ENCODE results near the gene CLC. TPM values are rescaled to one million over a fixed set of nuclear protein-coding genes. Genes with fewer than 3 reads are reported as not detected.
A peak's percentile ranks its signal among the peaks of the same experiment; 100 is the strongest.
"Not testable (repeated sequence)": the region's sequence is repeated elsewhere in the genome, so short reads cannot be mapped to it uniquely, and the experiment has no call there.

The CLC gene
- total RNA-seq, 1 experiment from 2014 or later = not detected

GRCh38 chr19:39768334-39768733 is 30.5 kb upstream of the CLC start:
- intact Hi-C loops (cut with micrococcal nuclease; ENCODE audit: unreplicated experiment) = loop anchor here (5.0 to 10.0 kb wide), 2 partner anchors 91 to 214 kb away; no protein-coding TSS in a partner anchor
- DNase-seq = no peak
- Mint-ChIP-seq H3K9me3 (ENCODE audit: low read depth, unreplicated experiment) (no peaks in the 10 kb centered on the region), H3K27ac (ENCODE audit: unreplicated experiment) (no peak overlapping the region), H3K4me3 (ENCODE audit: low read depth, unreplicated experiment) (no peak overlapping the region), H3K27me3 (ENCODE audit: unreplicated experiment) (peaks cover 77% of the 10 kb centered on the region), H3K36me3 (ENCODE audit: insufficient read depth, unreplicated experiment) (no peaks in the 10 kb centered on the region), H3K4me1 (ENCODE audit: low read depth, unreplicated experiment) (no peaks in the 10 kb centered on the region)
- CTCF ChIA-PET = no interaction called here
- TF ChIP-seq CTCF (IDR thresholded peaks at IDR 0.05; ENCODE audit: unreplicated experiment) = no peak
- no TSS peak for BruUV-seq (replicated peaks)

- Mint-ChIP-seq H3K27me3 (ENCODE audit: unreplicated experiment) (peaks cover 65% of the 10 kb centered on the region), H3K4me3 (ENCODE audit: low read depth, unreplicated experiment) (no peak overlapping the region), H3K4me1 (ENCODE audit: low read depth, unreplicated experiment) (no peaks in the 10 kb centered on the region), H3K9me3 (ENCODE audit: low read depth, unreplicated experiment) (no peaks in the 10 kb centered on the region), H3K27ac (ENCODE audit: unreplicated experiment) (no peak overlapping the region), H3K36me3 (ENCODE audit: insufficient read depth, unreplicated experiment) (no peaks in the 10 kb centered on the region)
- CTCF ChIA-PET = interaction anchor here (0.6 to 0.7 kb wide), 2 partner anchors 81 to 205 kb away, joined by 3 read pairs; partner anchors contain the start of genes FBL and PSMC4
- BruUV-seq (replicated peaks) = no TSS peak
- DNase-seq = peak; percentile 71
- intact Hi-C loops (cut with micrococcal nuclease; ENCODE audit: unreplicated experiment) = loop anchor here (5.0 to 10.0 kb wide), 2 partner anchors 88 to 211 kb away; no protein-coding TSS in a partner anchor
- TF ChIP-seq CTCF (IDR thresholded peaks at IDR 0.05; ENCODE audit: unreplicated experiment) = peak; percentile 70
Observed at GRCh38 chr19:39765091-39766076, 27.6 kb upstream of the CLC start.

GRCh38 chr19:39761851-39762250 is 24.0 kb upstream of the CLC start:
- intact Hi-C loops (cut with micrococcal nuclease; ENCODE audit: unreplicated experiment) = loop anchor here (10.0 kb wide), 1 partner anchor 207 kb away; no protein-coding TSS in a partner anchor
- BruUV-seq (replicated peaks); H3K36me3 Mint-ChIP-seq (ENCODE audit: insufficient read depth, unreplicated experiment); DNase-seq; H3K27ac Mint-ChIP-seq (ENCODE audit: unreplicated experiment); H3K4me3 Mint-ChIP-seq (ENCODE audit: low read depth, unreplicated experiment); H3K4me1 Mint-ChIP-seq (ENCODE audit: low read depth, unreplicated experiment); CTCF ChIA-PET; H3K9me3 Mint-ChIP-seq (ENCODE audit: low read depth, unreplicated experiment): not testable (repeated sequence)
- peaks cover 33% of the 10 kb centered on the region for H3K27me3 Mint-ChIP-seq (ENCODE audit: unreplicated experiment)

GRCh38 chr19:39759457-39760184 is 21.8 kb upstream of the CLC start:
- CTCF ChIA-PET = no interaction called here
- no TSS peak for BruUV-seq (replicated peaks)
- no peak for DNase-seq
- Mint-ChIP-seq H3K36me3 (ENCODE audit: insufficient read depth, unreplicated experiment) (no peaks in the 10 kb centered on the region), H3K27me3 (ENCODE audit: unreplicated experiment) (peaks cover 30% of the 10 kb centered on the region), H3K27ac (ENCODE audit: unreplicated experiment) (no peak overlapping the region), H3K4me3 (ENCODE audit: low read depth, unreplicated experiment) (no peak overlapping the region), H3K4me1 (ENCODE audit: low read depth, unreplicated experiment) (no peaks in the 10 kb centered on the region), H3K9me3 (ENCODE audit: low read depth, unreplicated experiment) (no peaks in the 10 kb centered on the region)
- TF ChIP-seq CTCF (IDR thresholded peaks at IDR 0.05; ENCODE audit: unreplicated experiment) = no peak
- intact Hi-C loops (cut with micrococcal nuclease; ENCODE audit: unreplicated experiment) = loop anchor here (10.0 kb wide), 1 partner anchor 205 kb away; no protein-coding TSS in a partner anchor

All from Calu3 (cell line).